OCI-LY1 (cell line): ENCODE measurements around the gene LRRN4.

Source experiments
- CTCF ChIP-seq: fragments of 200-600 bp; sonication (generic), shearing (Covaris generic); IDR thresholded peaks from 2 replicates; pipeline ENCODE4 v1.5.1; 2017; ENCODE audit warnings: mild to moderate bottlenecking, antibody characterized with exemption, low read length, moderate library complexity, mixed read lengths
- EZH2 ChIP-seq: fragments of 200-600 bp; sonication (generic), shearing (Covaris generic); IDR thresholded peaks from 2 replicates; pipeline ENCODE4 v1.8.0; 2017; ENCODE audit warnings: borderline replicate concordance, mixed run types, mild to moderate bottlenecking, antibody characterized with exemption, low read length, moderate library complexity, mixed read lengths

DNA sequence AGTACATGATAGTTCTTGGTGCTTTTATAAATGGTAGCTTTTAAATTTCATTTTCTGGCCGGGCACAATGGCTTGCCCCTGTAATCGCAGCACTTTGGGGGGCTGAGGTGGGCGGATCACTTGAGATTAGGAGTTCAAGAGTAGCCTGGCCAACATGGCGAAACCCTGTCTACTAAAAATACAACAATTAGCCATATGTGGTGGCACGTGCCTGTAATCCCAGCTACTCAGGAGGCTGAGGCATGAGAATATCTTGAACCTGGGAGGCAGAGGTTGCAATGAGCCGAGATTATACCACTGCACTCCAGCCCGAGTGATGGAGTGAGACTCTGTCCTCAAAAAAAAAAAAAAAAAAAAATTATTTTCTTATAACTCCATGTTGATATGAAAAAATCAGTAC, 36.0 kb downstream of the LRRN4 start:
- TF ChIP-seq CTCF: no peak
- no peak for TF ChIP-seq EZH2
